Trophoblast cell (in vitro differentiated cells and primary cell): ENCODE measurements around the gene OR51D1.

ENCODE experiments used
- DNase-seq, 2 donors: peaks; one replicate each; pipeline ENCODE4 v3.0.0-alpha.2; 2016
- H2AFZ ChIP-seq: 2 replicates; pipeline ENCODE4 v1.6.1; 2013; ENCODE audit warnings: low read length, moderate library complexity, mild to moderate bottlenecking; ENCODE audit not compliant: insufficient read depth, poor library complexity
- H2AK5ac ChIP-seq: 2 replicates; pipeline ENCODE4 v1.6.1; 2013; ENCODE audit warnings: mild to moderate bottlenecking, low read length
- H2BK120ac ChIP-seq: 2 replicates; pipeline ENCODE4 v1.6.1; 2013; ENCODE audit warnings: low read length, mild to moderate bottlenecking, moderate library complexity; ENCODE audit not compliant: insufficient read depth, poor library complexity
- H2BK12ac ChIP-seq: 2 replicates; pipeline ENCODE4 v1.6.1; 2013; ENCODE audit warnings: mild to moderate bottlenecking, low read length, moderate library complexity
- H2BK5ac ChIP-seq: 2 replicates; pipeline ENCODE4 v1.6.1; 2013; ENCODE audit warnings: low read length, low read depth, moderate library complexity, mild to moderate bottlenecking; ENCODE audit not compliant: poor library complexity
- H3K14ac ChIP-seq: 2 replicates; pipeline ENCODE4 v1.6.1; 2013; ENCODE audit warnings: mild to moderate bottlenecking, low read length
- H3K18ac ChIP-seq: 2 replicates; pipeline ENCODE4 v1.6.1; 2013; ENCODE audit warnings: mild to moderate bottlenecking, low read length
- H3K23ac ChIP-seq: 2 replicates; pipeline ENCODE4 v1.6.1; 2013; ENCODE audit warnings: low read length
- H3K27ac ChIP-seq: 2 replicates; pipeline ENCODE4 v1.5.1; 2013; ENCODE audit warnings: low read depth, mild to moderate bottlenecking, inconsistent platforms, low read length, moderate library complexity
- H3K27me3 ChIP-seq: 2 replicates; pipeline ENCODE4 v1.6.1; 2013; ENCODE audit warnings: inconsistent platforms, mild to moderate bottlenecking, low read length, moderate library complexity; ENCODE audit not compliant: insufficient read depth
- H3K36me3 ChIP-seq, 2 experiments: 1 replicate in 1 of 2; 2 replicates in 1 of 2; pipeline ENCODE4 v1.6.1; 2013; ENCODE audit warnings: low read length in 2 of 2, mild to moderate bottlenecking in 2 of 2, moderate library complexity in 1 of 2; ENCODE audit not compliant: insufficient read depth in 2 of 2, control insufficient read depth in 1 of 2
- H3K4ac ChIP-seq: 2 replicates; pipeline ENCODE4 v1.6.1; 2013; ENCODE audit warnings: low read depth, mild to moderate bottlenecking, low read length, moderate library complexity
- H3K4me1 ChIP-seq, 2 experiments: 1 replicate in 1 of 2; 2 replicates in 1 of 2; pipeline ENCODE4 v1.6.1; 2013; ENCODE audit warnings: low read length in 2 of 2, mild to moderate bottlenecking in 2 of 2, moderate library complexity in 1 of 2; ENCODE audit not compliant: insufficient read depth in 2 of 2, control insufficient read depth in 1 of 2
- H3K4me2 ChIP-seq: 2 replicates; pipeline ENCODE4 v1.6.1; 2013; ENCODE audit warnings: inconsistent platforms, mild to moderate bottlenecking, low read length, moderate library complexity
- H3K4me3 ChIP-seq: 2 replicates; pipeline ENCODE4 v1.5.1; 2013; ENCODE audit warnings: mild to moderate bottlenecking, low read depth, low read length, inconsistent platforms
- H3K79me1 ChIP-seq: one replicate; pipeline ENCODE4 v1.6.1; 2013; ENCODE audit warnings: low read length
- H3K79me2 ChIP-seq: 2 replicates; pipeline ENCODE4 v1.6.1; 2013; ENCODE audit warnings: low read length, mild to moderate bottlenecking; ENCODE audit not compliant: control insufficient read depth, insufficient read depth, poor library complexity
- H3K9ac ChIP-seq: 2 replicates; pipeline ENCODE4 v1.6.1; 2013; ENCODE audit warnings: mild to moderate bottlenecking, low read length
- H3K9me3 ChIP-seq: 2 replicates; pipeline ENCODE4 v1.6.1; 2013; ENCODE audit warnings: low read depth, mild to moderate bottlenecking, control low read depth, inconsistent platforms, low read length; ENCODE audit not compliant: insufficient read depth
- H4K12ac ChIP-seq: 2 replicates; pipeline ENCODE4 v1.6.1; 2013; ENCODE audit warnings: low read depth, mild to moderate bottlenecking, low read length, moderate library complexity
- H4K8ac ChIP-seq: 2 replicates; pipeline ENCODE4 v1.6.1; 2013; ENCODE audit warnings: low read depth, mild to moderate bottlenecking, low read length, moderate library complexity
- H4K91ac ChIP-seq: one replicate; pipeline ENCODE4 v1.6.1; 2013; ENCODE audit warnings: low read depth, mild to moderate bottlenecking, low read length, moderate library complexity
- WGBS: extraction: QIAGEN DNeasy Blood & Tissue Kit; methylation state at CpG from one replicate; pipeline ENCODE4 v1.1.7; 2013; ENCODE audit warnings: missing lambda C conversion rate; ENCODE audit not compliant: insufficient read length, insufficient coverage; ENCODE audit errors: extremely low coverage; 5-methylcytosine and 5-hydroxymethylcytosine counted together

OR51D1 gene

DNA sequence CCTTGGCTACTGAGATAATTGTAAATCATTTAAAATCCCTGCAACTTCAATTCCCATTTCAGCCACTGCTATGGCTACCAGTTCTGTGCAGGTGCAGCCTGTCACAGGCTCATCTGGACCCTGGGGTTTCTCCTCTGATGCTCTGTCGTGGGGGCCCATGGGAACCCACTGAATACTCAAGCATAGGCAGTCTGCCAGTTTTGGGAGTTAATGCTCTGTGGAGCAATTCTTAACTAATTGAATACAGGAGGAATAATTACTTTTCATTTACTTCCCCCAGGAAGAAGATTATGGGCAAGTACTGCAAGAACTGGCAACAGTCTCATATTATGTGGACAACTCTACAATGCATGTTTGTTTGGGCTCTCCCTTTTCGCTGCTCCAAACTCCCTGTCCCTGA lies 34.5 kb downstream of the OR51D1 start:
- Histone ChIP-seq H2BK12ac (no peak overlapping the region), H3K4ac (no peak overlapping the region), H3K27ac (no peak overlapping the region), H3K4me3 (no peak overlapping the region), H2AK5ac (no peak overlapping the region), H3K4me2 (no peak overlapping the region), H3K23ac (no peak overlapping the region), H4K12ac (no peak overlapping the region), H2BK5ac (no peak overlapping the region), H3K9ac (no peak overlapping the region), H3K18ac (no peak overlapping the region), H3K4me1 (no peaks in the 10 kb centered on the region), H3K27me3 (no peaks in the 10 kb centered on the region), H2AFZ (no peak overlapping the region), H2BK120ac (no peak overlapping the region), H4K8ac (no peak overlapping the region), H3K36me3 (no peaks in the 10 kb centered on the region), H3K14ac (no peak overlapping the region), H3K79me2 (no peaks in the 10 kb centered on the region), H4K91ac (no peak overlapping the region), H3K9me3 (no peaks in the 10 kb centered on the region), H3K79me1 (no peaks in the 10 kb centered on the region)
- WGBS: no CpG with 5 or more reads among the region's 2 CpGs
- no peak for DNase-seq

GRCh38 chr11:4672470-4672869 lies 35.2 kb downstream of the OR51D1 start:
- no peak overlapping the region for H3K18ac ChIP-seq
- H3K4me2 ChIP-seq: no peak overlapping the region
- no peak overlapping the region for H2AK5ac ChIP-seq
- no peak overlapping the region for H3K14ac ChIP-seq
- no peaks in the 10 kb centered on the region for H3K27me3 ChIP-seq
- no CpG with 5 or more reads among the region's 3 CpGs for WGBS
- H3K23ac ChIP-seq: no peak overlapping the region
- no peak overlapping the region for H3K4ac ChIP-seq
- no peaks in the 10 kb centered on the region for H3K9me3 ChIP-seq
- H3K79me2 ChIP-seq: no peaks in the 10 kb centered on the region
- H3K4me3 ChIP-seq: no peak overlapping the region
- DNase-seq: peak in 1 of 2 donors; percentile 6
- H2BK120ac ChIP-seq: no peak overlapping the region
- no peak overlapping the region for H2AFZ ChIP-seq
- H2BK12ac ChIP-seq: no peak overlapping the region
- no peak overlapping the region for H4K91ac ChIP-seq
- H3K4me1 ChIP-seq: no peaks in the 10 kb centered on the region
- no peak overlapping the region for H4K8ac ChIP-seq
- no peak overlapping the region for H3K9ac ChIP-seq
- no peaks in the 10 kb centered on the region for H3K36me3 ChIP-seq
- no peak overlapping the region for H2BK5ac ChIP-seq
- no peak overlapping the region for H3K27ac ChIP-seq
- H3K79me1 ChIP-seq: no peaks in the 10 kb centered on the region
- H4K12ac ChIP-seq: no peak overlapping the region

DNA sequence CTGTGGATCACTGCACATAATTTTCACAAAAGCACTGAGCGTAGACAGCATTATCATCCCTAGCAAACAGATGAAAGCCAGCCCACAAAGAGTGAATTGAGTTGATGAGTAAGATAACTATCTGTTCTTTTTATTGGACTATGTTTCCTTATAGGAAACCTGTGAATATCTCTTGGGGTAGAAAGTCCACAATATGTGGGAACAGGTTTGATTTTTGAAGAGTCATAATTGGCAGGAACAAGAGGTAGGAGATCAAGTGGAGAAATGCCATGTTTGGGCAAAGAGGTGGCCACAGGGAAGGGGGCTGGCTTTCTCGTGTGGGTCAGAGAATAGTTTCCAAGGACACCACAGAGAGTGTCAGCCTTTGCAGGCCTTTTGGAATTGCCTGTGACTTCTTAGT lies 36.5 kb downstream of the OR51D1 start:
- Histone ChIP-seq H3K27ac (no peak overlapping the region), H3K23ac (no peak overlapping the region), H2BK120ac (no peak overlapping the region), H3K9ac (no peak overlapping the region), H2BK5ac (no peak overlapping the region), H3K4me1 (no peaks in the 10 kb centered on the region), H4K8ac (no peak overlapping the region), H3K14ac (no peak overlapping the region), H2AFZ (no peak overlapping the region), H3K79me2 (no peaks in the 10 kb centered on the region), H3K18ac (no peak overlapping the region), H3K27me3 (no peaks in the 10 kb centered on the region), H3K4me3 (no peak overlapping the region), H4K12ac (no peak overlapping the region), H2AK5ac (no peak overlapping the region), H3K4ac (no peak overlapping the region), H2BK12ac (no peak overlapping the region), H4K91ac (no peak overlapping the region), H3K9me3 (no peaks in the 10 kb centered on the region), H3K4me2 (no peak overlapping the region), H3K36me3 (no peaks in the 10 kb centered on the region), H3K79me1 (no peaks in the 10 kb centered on the region)
- DNase-seq: no peak
- WGBS: no CpG with 5 or more reads among the region's 2 CpGs

- no peak overlapping the region for H3K4me2 ChIP-seq
Observed at GRCh38 chr11:4677948-4678347, 40.7 kb downstream of the OR51D1 start.

More at GRCh38 chr11:4677948-4678347, 40.7 kb downstream of the OR51D1 start:
- H2AFZ ChIP-seq: no peak overlapping the region
- no peaks in the 10 kb centered on the region for H3K27me3 ChIP-seq
- no peak overlapping the region for H3K18ac ChIP-seq
- no CpG with 5 or more reads among the region's 2 CpGs for WGBS
- no peak overlapping the region for H3K23ac ChIP-seq
- H3K9ac ChIP-seq: no peak overlapping the region
- no peak overlapping the region for H3K14ac ChIP-seq
- H3K36me3 ChIP-seq: no peaks in the 10 kb centered on the region
- H3K4ac ChIP-seq: no peak overlapping the region
- no peak overlapping the region for H4K8ac ChIP-seq
- no peak for DNase-seq
- no peak overlapping the region for H2AK5ac ChIP-seq
- H3K27ac ChIP-seq: no peak overlapping the region
- no peaks in the 10 kb centered on the region for H3K79me2 ChIP-seq
- no peak overlapping the region for H4K91ac ChIP-seq
- no peak overlapping the region for H2BK120ac ChIP-seq
- no peaks in the 10 kb centered on the region for H3K4me1 ChIP-seq
- no peak overlapping the region for H2BK12ac ChIP-seq
- H4K12ac ChIP-seq: no peak overlapping the region
- H3K4me3 ChIP-seq: no peak overlapping the region
- H2BK5ac ChIP-seq: no peak overlapping the region
- no peaks in the 10 kb centered on the region for H3K79me1 ChIP-seq
- H3K9me3 ChIP-seq: no peaks in the 10 kb centered on the region
